Spleen (tissue), 7 donors: Measurements from ENCODE around the gene RGL4.
"Not testable (repeated sequence)": the region's sequence is repeated elsewhere in the genome, so short reads cannot be mapped to it uniquely, and the experiment has no call there.

Source experiments
- CTCF ChIP-seq, 11 experiments: fragments of 200-600 bp in 7 of 11; fragments of 450-650 bp in 4 of 11; sonication (generic) in 4 of 11; IDR thresholded peaks in 8 of 11; conservative IDR thresholded peaks in 3 of 11; 1 replicate in 7 of 11; 2 replicates in 4 of 11; pipeline versions ENCODE4 v1.4.0 to v1.8.0; 2016 to 2021; ENCODE audit warnings: antibody characterized with exemption in 11 of 11, inconsistent platforms in 4 of 11, mild to moderate bottlenecking in 1 of 11
- POLR2A ChIP-seq, 3 donors: fragments of 450-650 bp; IDR thresholded peaks; one replicate each; pipeline ENCODE4 v1.5.1; 2017; ENCODE audit warnings: antibody characterized with exemption in 3 of 3, mild to moderate bottlenecking in 1 of 3
- donor health status: DM: no; HTN: no; CAD: no; lungs with moderate emphysema.
- donor health status: DM: no; HTN: no; CAD: no.
- donor health status: DM: no; HTN: no; CAD: no.

DNA sequence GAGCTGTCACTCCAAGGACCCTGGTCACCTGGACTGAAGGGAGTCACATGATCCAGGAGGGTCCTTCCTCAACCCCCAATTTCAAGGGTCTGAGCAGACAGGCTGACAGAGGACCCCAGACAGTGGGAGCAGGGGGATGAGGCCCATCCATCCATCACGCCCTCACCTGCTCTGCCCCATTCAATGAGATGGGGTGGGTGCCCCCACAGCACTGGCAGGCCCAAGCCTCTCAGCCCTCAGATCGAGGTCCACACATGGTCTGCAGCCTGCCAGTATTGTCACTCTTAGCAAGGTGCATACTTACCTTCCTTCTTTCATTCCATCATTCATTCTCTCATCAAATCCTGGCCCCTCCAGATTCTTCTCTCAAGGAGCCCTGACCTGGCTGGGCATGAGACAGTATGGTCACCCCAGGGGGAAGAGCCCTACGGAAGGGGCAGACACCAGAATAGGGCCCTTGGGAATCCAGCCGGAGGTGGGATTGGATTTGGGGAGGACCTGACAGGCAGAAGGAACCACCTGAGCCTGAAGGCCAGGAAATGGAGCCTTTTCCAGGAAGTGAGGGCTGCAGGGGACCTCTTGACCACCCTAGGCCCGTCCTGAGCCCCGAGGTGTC is 15.8 kb upstream of the RGL4 start:
- TF ChIP-seq CTCF (IDR thresholded peaks at IDR 0.05 in 8 of 11, conservative IDR thresholded peaks at IDR 0.05 in 3 of 11); POLR2A (IDR thresholded peaks at IDR 0.05): not testable (repeated sequence)
